GM12878 (cell line): ENCODE results near the gene UBE2F. TPM values are rescaled to one million over a fixed set of nuclear protein-coding genes. Genes with fewer than 3 reads are reported as not detected.

Experiments used
- ATAC-seq: fragments of 200-7000 bp; cut with Tn5 transposase; 3 replicates; pipeline ENCODE4 v1.9.1; 2020; ENCODE audit warnings: mild to moderate bottlenecking, moderate library complexity
- BruUV-seq: library from RNA; stranded (reverse); fragments of 400-500 nt; replicated peaks from 2 replicates; lab custom pipeline; 2021; lab: Mats Ljungman, UMichigan
- CTCF ChIA-PET: fragments of 300-600 bp; sonication (Branson Sonifier 250); formaldehyde crosslinking; extraction: SDS; loops from one replicate; lab custom pipeline; 2021; ENCODE audit warnings: inconsistent platforms; lab: Yijun Ruan, JAX
- POLR2A ChIA-PET: fragments of 350-600 bp; formaldehyde crosslinking; extraction: SDS; loops from one replicate; lab custom pipeline; 2021; ENCODE audit warnings: inconsistent platforms; lab: Charles Lee
- RAD21 ChIA-PET: fragments of 300-600 bp; sonication (Branson Sonifier 250); formaldehyde crosslinking; loops from one replicate; lab custom pipeline; 2023; ENCODE audit warnings: antibody characterized with exemption; ENCODE audit not compliant: unreplicated experiment; lab: Charles Lee
- SMC1A ChIA-PET: fragments of 300-600 bp; sonication (Branson Sonifier 250); formaldehyde crosslinking; loops from one replicate; lab custom pipeline; 2023; ENCODE audit not compliant: unreplicated experiment, uncharacterized antibody; lab: Charles Lee
- DNase-seq: peaks from one replicate; pipeline ENCODE4 v3.0.0-alpha.2; 2011; ENCODE audit warnings: low read depth, low spot score
- FAIRE-seq: peaks from 3 replicates; lab custom pipeline; 2011; peaks lifted over from hg19 to GRCh38; lab: Jason Lieb, UNC
- H2AFZ ChIP-seq: 2 replicates; pipeline ENCODE4 v1.6.0; 2011; ENCODE audit warnings: low read depth, low read length, control low read depth; ENCODE audit not compliant: control insufficient read depth
- H3K27ac ChIP-seq: 2 replicates; pipeline ENCODE4 v1.5.1; 2011; ENCODE audit warnings: control low read depth; ENCODE audit not compliant: control insufficient read depth, insufficient read depth
- H3K27me3 ChIP-seq, 2 experiments: replicated peaks in 1 of 2; 2 replicates each; pipeline versions ENCODE4 v1.6.0 to v1.6.1; 2011; ENCODE audit warnings: low read length in 1 of 2; ENCODE audit not compliant: control insufficient read depth in 2 of 2, insufficient read depth in 2 of 2
- H3K36me3 ChIP-seq, 2 experiments: 2 replicates each; pipeline ENCODE4 v1.5.1; 2011; ENCODE audit warnings: low read length in 1 of 2; ENCODE audit not compliant: control insufficient read depth in 2 of 2, insufficient read depth in 2 of 2
- H3K4me1 ChIP-seq: 2 replicates; pipeline ENCODE4 v1.6.1; 2011; ENCODE audit warnings: mild to moderate bottlenecking, low read length, moderate library complexity, mixed read lengths; ENCODE audit not compliant: control insufficient read depth, insufficient read depth
- H3K4me2 ChIP-seq: 2 replicates; pipeline ENCODE4 v1.6.0; 2011; ENCODE audit warnings: control low read depth; ENCODE audit not compliant: control insufficient read depth, insufficient read depth
- H3K4me3 ChIP-seq: fragments of 200-600 bp; sonication (generic); 2 replicates; pipeline ENCODE4 v1.5.1; 2016
- H3K79me2 ChIP-seq: 2 replicates; pipeline ENCODE4 v1.6.0; 2011; ENCODE audit warnings: low read length; ENCODE audit not compliant: control insufficient read depth, insufficient read depth
- H3K9ac ChIP-seq: 2 replicates; pipeline ENCODE4 v1.8.0; 2011; ENCODE audit warnings: low read length, control low read depth, mixed read lengths; ENCODE audit not compliant: control insufficient read depth, insufficient read depth
- H3K9me3 ChIP-seq: replicated peaks from 3 replicates; pipeline ENCODE4 v1.5.1; 2011; ENCODE audit warnings: mild to moderate bottlenecking, low read length; ENCODE audit not compliant: control insufficient read depth, insufficient read depth
- H4K20me1 ChIP-seq: 2 replicates; pipeline ENCODE4 v1.6.0; 2011; ENCODE audit not compliant: control insufficient read depth, insufficient read depth
- BHLHE40 ChIP-seq, 2 experiments: fragments of 450-650 bp in 1 of 2; IDR thresholded peaks; 2 replicates each; pipeline ENCODE4 v1.6.1; 2011 to 2017; ENCODE audit warnings: low read depth in 2 of 2, borderline replicate concordance in 1 of 2, improper control_type of control experiment in 1 of 2, low read length in 1 of 2, mild to moderate bottlenecking in 1 of 2
- E2F4 ChIP-seq: IDR thresholded peaks from 2 replicates; pipeline ENCODE4 v1.6.1; 2012; ENCODE audit warnings: low read depth, low read length, improper control_type of control experiment
- LARP7 ChIP-seq: fragments of 450-650 bp; IDR thresholded peaks from 2 replicates; pipeline ENCODE4 v1.6.1; 2017; ENCODE audit warnings: mild to moderate bottlenecking
- MTA2 ChIP-seq: fragments of 450-650 bp; IDR thresholded peaks from 2 replicates; pipeline ENCODE4 v1.6.1; 2016; ENCODE audit warnings: low read depth, mild to moderate bottlenecking, moderate library complexity
- POLR2AphosphoS2 ChIP-seq: IDR thresholded peaks from 2 replicates; pipeline ENCODE4 v1.6.1; 2011; ENCODE audit warnings: low read depth, mild to moderate bottlenecking, low read length, improper control_type of control experiment, moderate library complexity
- RB1 ChIP-seq: fragments of 450-650 bp; formaldehyde crosslinking; IDR thresholded peaks from 2 replicates; pipeline ENCODE4 v1.6.1; 2017; ENCODE audit warnings: mild to moderate bottlenecking, borderline replicate concordance
- SIX5 ChIP-seq: IDR thresholded peaks from 2 replicates; pipeline ENCODE4 v1.6.1; 2011; ENCODE audit warnings: mild to moderate bottlenecking, low read depth, low read length, moderate library complexity; ENCODE audit not compliant: severe bottlenecking
- SMAD5 ChIP-seq: IDR thresholded peaks from 2 replicates; pipeline ENCODE4 v1.6.1; 2016; ENCODE audit warnings: antibody characterized with exemption, low read depth
- STAT3 ChIP-seq: IDR thresholded peaks from 2 replicates; pipeline ENCODE4 v1.6.1; 2011; ENCODE audit warnings: low read depth, low read length, improper control_type of control experiment
- ZBED1 ChIP-seq: IDR thresholded peaks from 2 replicates; pipeline ENCODE4 v1.6.1; 2016; ENCODE audit warnings: borderline replicate concordance
- ZBTB33 ChIP-seq: fragments of 450-650 bp; IDR thresholded peaks from 2 replicates; pipeline ENCODE4 v1.6.1; 2017; ENCODE audit warnings: mild to moderate bottlenecking
- ZBTB4 ChIP-seq: fragments of 450-650 bp; formaldehyde crosslinking; IDR thresholded peaks from 2 replicates; pipeline ENCODE4 v1.4.0; 2022; ENCODE audit warnings: mild to moderate bottlenecking, moderate library complexity
- WGBS: methylation state at CpG from one replicate; pipeline ENCODE4 v1.1.6; 2016; ENCODE audit warnings: low lambda C conversion rate; ENCODE audit not compliant: insufficient replicate concordance, insufficient coverage; ENCODE audit errors: missing lambda C conversion rate; 5-methylcytosine and 5-hydroxymethylcytosine counted together
- in situ Hi-C: fragments of 300-500 bp; cut with MboI; formaldehyde crosslinking; loops from 9 replicates; pipeline ENCODE4 v1.14.3; 2018; ENCODE audit warnings: mixed read lengths
- intact Hi-C: fragments of 100-400 bp; cut with micrococcal nuclease; formaldehyde crosslinking; loops from one replicate; pipeline ENCODE4 v1.14.2; 2022; ENCODE audit not compliant: unreplicated experiment
- polyA plus RNA-seq, 11 experiments: library from polyadenylated mRNA; depleted of rRNA in 4 of 11; unstranded in 6 of 11; stranded (reverse) in 5 of 11; fragments of >200 nt; fragmentation: Nextera tagmentation in 4 of 11; fragmentation: Illumina TruSeq in 1 of 11; extraction: Ambion mirVana in 4 of 11; extraction: Trizol in 1 of 11; gene quantifications; 1 replicate in 1 of 11; 2 replicates in 10 of 11; pipeline versions ENCODE4 v1.2.1 to v1.2.3, GENCODE V29; 2011 to 2016; ENCODE audit warnings: inconsistent platforms in 2 of 11, missing spikeins in 2 of 11, low read depth in 1 of 11
- total RNA-seq, 4 experiments: library from RNA; depleted of rRNA in 3 of 4; stranded (reverse); fragments of >200 nt in 3 of 4; fragmentation: Illumina TruSeq in 1 of 4; extraction: Trizol in 1 of 4; gene quantifications; 2 replicates each; pipeline versions ENCODE4 v1.2.1 to v1.2.3, GENCODE V29; 2013 to 2021

Gene UBE2F
- total and polyA plus RNA-seq, 10 of the 15 experiments (the other 5 are each of a cell fraction or from before 2014, with no cell fraction given): 12.3 to 64.4 (median 31.5) TPM

DNA sequence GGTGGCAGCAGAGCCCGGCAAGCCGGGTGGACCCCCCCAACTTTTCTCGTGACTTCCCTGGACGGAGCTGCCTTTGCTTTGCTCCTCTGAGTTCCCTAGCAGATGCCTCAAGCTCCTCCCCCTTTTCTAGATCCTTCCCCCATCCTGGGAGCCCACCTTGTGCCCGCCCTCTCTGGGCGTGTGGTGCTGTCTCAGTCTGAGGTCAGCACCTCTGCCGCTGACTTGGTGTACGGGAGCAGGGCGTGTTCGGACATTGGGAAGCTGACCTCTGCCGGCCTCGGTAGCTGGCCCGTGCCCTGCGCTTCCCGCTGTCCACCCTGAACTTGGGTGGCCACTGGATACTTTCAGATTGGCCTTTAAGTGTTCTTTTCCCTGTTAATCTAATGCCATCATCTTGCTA is 113.7 kb downstream of the UBE2F start:
- Histone ChIP-seq H3K36me3 (peaks cover 18 to 28% of the 10 kb centered on the region in 2 experiments), H3K9me3 (no peaks in the 10 kb centered on the region), H3K79me2 (no peaks in the 10 kb centered on the region), H2AFZ (no peak overlapping the region), H3K27ac (no peak overlapping the region), H3K9ac (no peak overlapping the region), H3K4me3 (no peak overlapping the region), H3K27me3 (no peaks in the 10 kb centered on the region), H4K20me1 (no peaks in the 10 kb centered on the region), H3K4me2 (no peak overlapping the region), H3K4me1 (no peaks in the 10 kb centered on the region)
- no TSS peak for BruUV-seq
- ATAC-seq (no peak), DNase-seq (no peak), FAIRE-seq (no peak)
- WGBS: 98% methylated on average over 15 of the region's 15 CpGs
- ChIA-PET CTCF (no interaction called here), SMC1A (interaction anchor here (1.1 kb wide), 1 partner anchor 12 kb away, joined by 5 read pairs; no protein-coding TSS in a partner anchor), RAD21 (no interaction called here), POLR2A (no interaction called here)
- intact Hi-C loops (no loop called here), in situ Hi-C loops (no loop called here)
- TF ChIP-seq BHLHE40 (IDR thresholded peaks at IDR 0.05; ENCODE audit: borderline replicate concordance in 1 of 2, low read depth in 2 of 2, low read length in 1 of 2): no peak

DNA sequence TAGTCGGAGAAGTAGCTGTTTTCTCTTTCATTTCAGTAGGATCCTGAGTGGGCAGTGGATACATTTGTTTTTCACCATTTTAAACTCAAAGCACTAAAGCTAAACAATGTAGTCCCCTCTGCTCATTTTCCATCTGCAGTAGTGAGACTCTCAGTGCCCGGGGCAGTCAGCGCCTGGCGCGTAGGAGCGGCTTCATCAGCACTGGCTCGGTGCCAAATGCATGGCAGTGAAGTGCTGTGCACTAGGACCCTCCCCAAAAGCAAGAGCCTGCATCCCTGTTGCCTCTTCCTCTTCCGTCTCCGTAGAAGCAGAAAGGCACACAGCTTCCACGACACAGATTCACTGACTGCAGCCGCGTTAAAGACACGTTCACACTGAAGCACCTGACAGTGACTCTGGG is 114.3 kb downstream of the UBE2F start:
- in situ Hi-C loops: no loop called here
- Histone ChIP-seq H3K4me1 (no peaks in the 10 kb centered on the region), H2AFZ (no peak overlapping the region), H3K27ac (no peak overlapping the region), H3K79me2 (no peaks in the 10 kb centered on the region), H3K36me3 (peaks cover 18 to 28% of the 10 kb centered on the region in 2 experiments), H3K9me3 (no peaks in the 10 kb centered on the region), H4K20me1 (no peaks in the 10 kb centered on the region), H3K27me3 (no peaks in the 10 kb centered on the region), H3K4me3 (no peak overlapping the region), H3K9ac (no peak overlapping the region), H3K4me2 (no peak overlapping the region)
- POLR2A ChIA-PET: no interaction called here
- intact Hi-C loops: no loop called here
- SMC1A ChIA-PET: interaction anchor here (0.6 to 1.1 kb wide), 2 partner anchors 13 to 34 kb away, joined by 3 to 5 read pairs; no protein-coding TSS in a partner anchor
- BruUV-seq: no TSS peak
- no peak for ATAC-seq
- no peak for FAIRE-seq
- no peak for DNase-seq
- RAD21 ChIA-PET: no interaction called here
- 97% methylated on average over 13 of the region's 13 CpGs for WGBS
- CTCF ChIA-PET: no interaction called here
- TF ChIP-seq E2F4 (no peak), LARP7 (no peak), POLR2AphosphoS2 (no peak), ZBTB33 (no peak), MTA2 (no peak), SMAD5 (no peak), STAT3 (no peak), ZBED1 (no peak), SIX5 (no peak), ZBTB4 (CRISPR knock-in tag) (no peak), RB1 (no peak)
